Lower leg skin (tissue), 3 donors: Measurements from ENCODE around the gene RNF213.

Experiments used
- CTCF ChIP-seq, 3 donors: fragments of 450-650 bp; IDR thresholded peaks; one replicate each; pipeline ENCODE4 v1.5.1; 2016; ENCODE audit warnings: antibody characterized with exemption in 3 of 3, mild to moderate bottlenecking in 3 of 3, moderate library complexity in 2 of 3
- POLR2A ChIP-seq, 2 donors: fragments of 450-650 bp; IDR thresholded peaks; one replicate each; pipeline ENCODE4 v1.6.1; 2016 to 2017; ENCODE audit warnings: antibody characterized with exemption in 2 of 2, mild to moderate bottlenecking in 1 of 2, moderate library complexity in 1 of 2

GRCh38 chr17:80358131-80358530 is 97.5 kb downstream of the RNF213 start:
- TF ChIP-seq CTCF (IDR thresholded peaks at IDR 0.05) (no peak), POLR2A (IDR thresholded peaks at IDR 0.05) (no peak)
